ENCODE results near the gene SLC35C1.
A peak's percentile ranks its signal among the peaks of the same experiment; 100 is the strongest.

SLC35C1 gene

DNA sequence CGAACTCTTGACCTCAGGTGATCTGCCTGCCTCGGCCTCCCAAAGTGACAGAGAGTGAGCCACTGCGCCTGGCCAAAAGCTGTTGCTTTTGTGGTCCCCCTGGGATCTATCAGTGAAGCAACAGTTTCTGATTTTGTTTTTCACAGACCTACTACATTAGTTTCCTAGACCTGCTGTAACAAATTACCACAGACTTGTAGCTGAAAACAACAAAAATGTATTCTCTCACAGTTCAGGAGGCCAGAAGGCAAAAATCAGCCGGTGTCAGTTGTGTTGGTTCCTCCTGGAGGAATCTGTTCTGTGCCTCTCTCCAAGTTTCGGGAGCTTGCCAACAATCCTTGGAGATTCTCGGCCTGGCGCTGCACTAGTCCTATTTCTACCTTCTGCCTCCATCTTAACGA is 8.5 kb upstream of the SLC35C1 start:
- H3K27ac ChIP-seq = no peak overlapping the region
- H3K4me3 ChIP-seq = no peak overlapping the region
- no peaks in the 10 kb centered on the region for H3K36me3 ChIP-seq (ENCODE audit: insufficient read depth, low read length)
- no peak for TF ChIP-seq POLR2AphosphoS5 (IDR thresholded peaks at IDR 0.05; ENCODE audit: borderline replicate concordance, low read depth, low read length)
- H3K9ac ChIP-seq (ENCODE audit: insufficient read length) = no peak overlapping the region
- DNase-seq (ENCODE audit: low read depth, low spot score) = no peak
- no peaks in the 10 kb centered on the region for H3K9me3 ChIP-seq (ENCODE audit: low read depth, low read length)

DNA sequence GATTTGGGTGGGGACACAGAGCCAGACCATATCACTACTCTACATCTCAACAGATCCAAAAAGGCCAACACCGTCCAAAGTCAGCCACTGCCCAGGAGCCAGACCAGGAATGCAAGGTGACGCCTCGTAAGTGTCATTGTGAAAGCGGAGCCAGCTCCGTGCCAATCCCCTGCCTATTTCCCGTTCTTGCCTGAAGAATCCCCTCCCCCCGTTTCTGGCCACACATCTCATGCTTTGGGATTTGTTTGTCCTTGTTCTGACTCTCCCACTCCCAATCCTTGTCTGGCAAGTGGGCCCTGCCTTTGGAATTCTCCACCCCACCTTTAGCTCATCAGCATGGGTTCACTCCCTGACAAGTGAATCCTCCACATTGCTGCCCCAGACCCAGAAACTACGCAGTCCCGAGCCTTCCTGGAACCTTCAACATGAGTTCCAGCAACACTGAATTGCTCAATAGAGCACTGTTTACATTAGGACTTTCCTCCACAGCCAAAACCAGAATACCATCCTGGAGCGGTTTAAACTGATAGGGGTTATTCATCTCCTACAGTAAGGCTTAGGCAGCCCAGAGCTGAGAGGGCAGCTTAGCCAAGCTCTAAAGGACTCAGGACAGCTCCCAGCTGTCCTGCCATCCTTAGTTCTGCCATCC is 6.0 kb upstream of the SLC35C1 start:
- Histone ChIP-seq H3K4me3 (no peak overlapping the region), H3K36me3 (ENCODE audit: insufficient read depth, low read length) (no peaks in the 10 kb centered on the region), H3K9me3 (ENCODE audit: low read depth, low read length) (no peaks in the 10 kb centered on the region), H3K9ac (ENCODE audit: insufficient read length) (no peak overlapping the region), H3K27ac (no peak overlapping the region)
- no peak for TF ChIP-seq POLR2AphosphoS5 (IDR thresholded peaks at IDR 0.05; ENCODE audit: borderline replicate concordance, low read depth, low read length)
- TF ChIP-seq FOXP2 (optimal IDR thresholded peaks at IDR 0.05; ENCODE audit: control extremely low read depth, extremely low read length, insufficient read depth) = no peak
- TF ChIP-seq EZH2 (IDR thresholded peaks at IDR 0.05) = no peak
- no peak for DNase-seq (ENCODE audit: low read depth, low spot score)

DNA sequence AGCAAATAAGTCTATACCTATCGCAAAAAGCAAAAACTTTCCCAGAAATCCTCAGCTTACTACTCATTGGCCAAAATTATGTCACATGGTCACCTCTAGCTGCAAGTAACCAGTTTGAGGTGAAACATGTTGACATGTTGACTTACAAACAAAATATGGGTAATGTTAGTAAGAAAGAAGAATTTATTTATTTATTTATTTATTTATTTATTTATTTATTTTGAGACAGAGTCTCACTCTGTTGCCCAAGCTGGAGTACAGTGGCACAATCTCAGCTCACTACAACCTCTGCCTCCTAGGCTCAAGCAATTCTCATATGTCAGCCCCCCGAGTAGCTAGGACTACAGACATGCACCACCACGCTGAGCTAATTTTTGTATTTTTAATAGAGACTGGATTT is 5.4 kb upstream of the SLC35C1 start:
- DNase-seq (ENCODE audit: low read depth, low spot score) = no peak
- H3K4me3 ChIP-seq = no peak overlapping the region
- no peaks in the 10 kb centered on the region for H3K9me3 ChIP-seq (ENCODE audit: low read depth, low read length)
- TF ChIP-seq POLR2AphosphoS5 (IDR thresholded peaks at IDR 0.05; ENCODE audit: borderline replicate concordance, low read depth, low read length) (no peak), FOXP2 (optimal IDR thresholded peaks at IDR 0.05; ENCODE audit: control extremely low read depth, extremely low read length, insufficient read depth) (no peak)
- H3K36me3 ChIP-seq (ENCODE audit: insufficient read depth, low read length) = no peaks in the 10 kb centered on the region
- H3K9ac ChIP-seq (ENCODE audit: insufficient read length) = no peak overlapping the region
- no peak overlapping the region for H3K27ac ChIP-seq

- Histone ChIP-seq H3K4me3 (no peak overlapping the region), H3K9ac (ENCODE audit: insufficient read length) (no peak overlapping the region), H3K9me3 (ENCODE audit: low read depth, low read length) (no peaks in the 10 kb centered on the region), H3K27ac (no peak overlapping the region), H3K36me3 (ENCODE audit: insufficient read depth, low read length) (no peaks in the 10 kb centered on the region)
- TF ChIP-seq FOXP2 (optimal IDR thresholded peaks at IDR 0.05; ENCODE audit: control extremely low read depth, extremely low read length, insufficient read depth) (no peak), EZH2 (IDR thresholded peaks at IDR 0.05) (no peak), POLR2AphosphoS5 (IDR thresholded peaks at IDR 0.05; ENCODE audit: borderline replicate concordance, low read depth, low read length) (no peak)
- no peak for DNase-seq (ENCODE audit: low read depth, low spot score)
Observed at GRCh38 chr11:45800261-45800660, 4.7 kb upstream of the SLC35C1 start.

- H3K27ac ChIP-seq = no peak overlapping the region
- H3K9me3 ChIP-seq (ENCODE audit: low read depth, low read length) = no peaks in the 10 kb centered on the region
- TF ChIP-seq FOXP2 (optimal IDR thresholded peaks at IDR 0.05; ENCODE audit: control extremely low read depth, extremely low read length, insufficient read depth) (no peak), EZH2 (IDR thresholded peaks at IDR 0.05) (no peak), POLR2AphosphoS5 (IDR thresholded peaks at IDR 0.05; ENCODE audit: borderline replicate concordance, low read depth, low read length) (no peak)
- H3K36me3 ChIP-seq (ENCODE audit: insufficient read depth, low read length) = no peaks in the 10 kb centered on the region
- no peak overlapping the region for H3K9ac ChIP-seq (ENCODE audit: insufficient read length)
- no peak for DNase-seq (ENCODE audit: low read depth, low spot score)
- no peak overlapping the region for H3K4me3 ChIP-seq
Observed at GRCh38 chr11:45801723-45802315, 3.1 kb upstream of the SLC35C1 start.

GRCh38 chr11:45802531-45803317 is 2.2 kb upstream of the SLC35C1 start:
- TF ChIP-seq FOXP2 (optimal IDR thresholded peaks at IDR 0.05; ENCODE audit: control extremely low read depth, extremely low read length, insufficient read depth) = no peak
- no peak for TF ChIP-seq POLR2AphosphoS5 (IDR thresholded peaks at IDR 0.05; ENCODE audit: borderline replicate concordance, low read depth, low read length)
- no peak for TF ChIP-seq EZH2 (IDR thresholded peaks at IDR 0.05)
- no peak for DNase-seq (ENCODE audit: low read depth, low spot score)
- no peaks in the 10 kb centered on the region for H3K9me3 ChIP-seq (ENCODE audit: low read depth, low read length)
- H3K4me3 ChIP-seq = no peak overlapping the region
- peak overlapping the region; percentile 64; the same call in 1 of the 2 replicates for H3K27ac ChIP-seq
- no peaks in the 10 kb centered on the region for H3K36me3 ChIP-seq (ENCODE audit: insufficient read depth, low read length)
- H3K9ac ChIP-seq (ENCODE audit: insufficient read length) = no peak overlapping the region

GRCh38 chr11:45803971-45804760 is 783 bp upstream of the SLC35C1 start:
- Histone ChIP-seq H3K9me3 (ENCODE audit: low read depth, low read length) (no peaks in the 10 kb centered on the region), H3K4me3 (peak overlapping the region; percentile 83), H3K27ac (no peak overlapping the region), H3K9ac (ENCODE audit: insufficient read length) (peak overlapping the region; percentile 59), H3K36me3 (ENCODE audit: insufficient read depth, low read length) (no peaks in the 10 kb centered on the region)
- DNase-seq (ENCODE audit: low read depth, low spot score) = no peak
- TF ChIP-seq POLR2AphosphoS5 (IDR thresholded peaks at IDR 0.05; ENCODE audit: borderline replicate concordance, low read depth, low read length) = no peak
- TF ChIP-seq EZH2 (IDR thresholded peaks at IDR 0.05) = no peak
- no peak for TF ChIP-seq FOXP2 (optimal IDR thresholded peaks at IDR 0.05; ENCODE audit: control extremely low read depth, extremely low read length, insufficient read depth)

Data from SK-N-MC (cell line).